Measurements from ENCODE around the gene MRGPRX3.
A peak's percentile ranks its signal among the peaks of the same experiment; 100 is the strongest.
"Not testable (repeated sequence)": the region's sequence is repeated elsewhere in the genome, so short reads cannot be mapped to it uniquely, and the experiment has no call there.

Gene MRGPRX3

DNA sequence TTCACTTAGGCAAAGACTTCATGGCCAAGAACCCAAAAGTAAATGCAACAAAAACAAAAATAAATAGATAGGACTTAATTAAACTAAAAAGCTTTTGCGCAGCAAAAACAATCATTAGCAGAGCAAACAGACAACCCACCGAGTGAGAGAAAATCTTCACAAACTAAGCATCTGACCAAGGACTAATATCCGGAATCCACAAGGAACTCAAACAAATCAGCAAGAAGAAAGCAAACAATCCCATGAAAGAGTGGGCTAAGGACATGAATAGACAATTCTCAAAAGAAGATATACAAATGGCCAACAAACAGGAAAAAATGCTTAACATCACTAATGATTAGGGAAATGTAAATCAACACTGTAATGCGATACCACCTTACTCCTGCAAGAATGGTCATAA, 1.3 kb upstream of the MRGPRX3 start:
- H3K4me3 Mint-ChIP-seq, H3K9me3 Mint-ChIP-seq, H3K27ac Mint-ChIP-seq, DNase-seq, H3K36me3 Mint-ChIP-seq, CTCF ChIA-PET, H3K4me1 Mint-ChIP-seq: not testable (repeated sequence)
- peaks cover 36% of the 10 kb centered on the region for H3K27me3 Mint-ChIP-seq

DNA sequence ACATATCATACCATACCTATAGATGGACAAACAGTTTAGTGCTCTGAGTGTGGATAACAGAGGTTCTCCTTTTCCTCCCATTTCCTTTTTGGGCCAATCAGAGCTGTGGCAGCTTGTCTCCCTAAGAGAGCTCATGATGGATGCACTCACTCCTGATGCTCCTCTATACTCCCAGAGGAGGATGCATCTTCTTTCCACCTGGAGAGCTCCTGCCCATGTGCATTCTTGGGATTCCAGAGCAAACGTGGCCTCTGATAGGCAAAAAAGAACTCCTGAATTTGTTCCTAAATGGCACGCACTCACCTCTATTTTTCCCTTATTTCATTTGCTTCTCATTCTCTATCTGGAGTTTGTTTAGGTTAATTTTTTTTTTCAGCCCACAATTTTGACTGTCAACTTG, 2.9 kb downstream of the MRGPRX3 start:
- Mint-ChIP-seq H3K9me3 (no peaks in the 10 kb centered on the region), H3K27ac (no peak overlapping the region), H3K4me1 (no peaks in the 10 kb centered on the region), H3K27me3 (peaks cover 33% of the 10 kb centered on the region), H3K4me3 (no peak overlapping the region), H3K36me3 (no peaks in the 10 kb centered on the region)
- CTCF ChIA-PET: no interaction called here
- DNase-seq: no peak

DNA sequence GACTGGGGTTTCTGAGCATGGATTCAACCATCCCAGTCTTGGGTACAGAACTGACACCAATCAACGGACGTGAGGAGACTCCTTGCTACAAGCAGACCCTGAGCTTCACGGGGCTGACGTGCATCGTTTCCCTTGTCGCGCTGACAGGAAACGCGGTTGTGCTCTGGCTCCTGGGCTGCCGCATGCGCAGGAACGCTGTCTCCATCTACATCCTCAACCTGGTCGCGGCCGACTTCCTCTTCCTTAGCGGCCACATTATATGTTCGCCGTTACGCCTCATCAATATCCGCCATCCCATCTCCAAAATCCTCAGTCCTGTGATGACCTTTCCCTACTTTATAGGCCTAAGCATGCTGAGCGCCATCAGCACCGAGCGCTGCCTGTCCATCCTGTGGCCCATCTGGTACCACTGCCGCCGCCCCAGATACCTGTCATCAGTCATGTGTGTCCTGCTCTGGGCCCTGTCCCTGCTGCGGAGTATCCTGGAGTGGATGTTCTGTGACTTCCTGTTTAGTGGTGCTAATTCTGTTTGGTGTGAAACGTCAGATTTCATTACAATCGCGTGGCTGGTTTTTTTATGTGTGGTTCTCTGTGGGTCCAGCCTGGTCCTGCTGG, 4.9 kb downstream of the MRGPRX3 start:
- CTCF ChIA-PET: no interaction called here
- Mint-ChIP-seq H3K4me3 (no peak overlapping the region), H3K27ac (no peak overlapping the region), H3K4me1 (no peaks in the 10 kb centered on the region), H3K9me3 (no peaks in the 10 kb centered on the region), H3K36me3 (no peaks in the 10 kb centered on the region), H3K27me3 (peaks cover 34% of the 10 kb centered on the region)
- no peak for DNase-seq

DNA sequence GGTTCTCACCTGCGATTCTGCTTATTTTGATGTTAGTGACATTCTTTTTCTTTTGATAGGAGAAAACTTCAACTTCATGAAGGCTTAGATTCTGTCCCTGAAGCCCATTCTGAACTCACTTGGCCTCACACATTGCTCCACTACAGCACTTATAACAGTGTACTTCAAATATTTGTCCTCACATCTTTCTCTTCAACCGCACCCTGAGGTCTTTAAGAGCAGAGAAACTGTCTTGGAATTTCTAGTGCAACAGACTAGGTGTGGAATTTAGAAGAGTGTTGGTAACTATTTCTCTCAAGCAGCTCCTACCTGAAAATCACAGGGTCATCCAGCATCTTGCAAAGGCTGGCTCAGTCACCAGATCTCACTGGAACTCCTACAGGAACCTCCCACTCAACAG, 7.8 kb downstream of the MRGPRX3 start:
- Mint-ChIP-seq H3K4me1 (no peaks in the 10 kb centered on the region), H3K27ac (no peak overlapping the region), H3K36me3 (no peaks in the 10 kb centered on the region), H3K27me3 (peaks cover 18% of the 10 kb centered on the region), H3K9me3 (no peaks in the 10 kb centered on the region), H3K4me3 (no peak overlapping the region)
- CTCF ChIA-PET: no interaction called here
- DNase-seq: no peak

DNA sequence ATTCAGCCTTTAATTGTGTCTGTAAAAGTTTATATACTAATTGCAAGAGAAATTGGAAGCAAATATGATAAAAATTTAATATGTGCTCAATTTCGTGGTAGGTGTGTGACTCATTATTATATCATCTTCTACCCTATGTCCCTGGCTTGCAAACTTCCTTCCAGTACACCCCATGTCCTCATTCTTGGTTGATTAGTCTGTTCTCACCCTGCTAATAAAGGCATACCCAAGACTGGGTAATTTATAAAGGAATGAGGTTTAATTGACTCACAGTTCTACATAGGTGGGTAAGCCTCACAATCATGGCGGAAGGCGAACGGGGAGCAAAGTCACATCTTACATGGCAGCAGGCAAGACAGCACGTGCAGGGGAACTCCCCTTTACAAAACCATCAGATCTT, 11.9 kb downstream of the MRGPRX3 start:
- peaks cover 18% of the 10 kb centered on the region for H3K27me3 Mint-ChIP-seq
- CTCF ChIA-PET: no interaction called here
- H3K36me3 Mint-ChIP-seq: no peaks in the 10 kb centered on the region
- no peak overlapping the region for H3K4me3 Mint-ChIP-seq
- H3K9me3 Mint-ChIP-seq: no peaks in the 10 kb centered on the region
- no peak for DNase-seq
- H3K4me1 Mint-ChIP-seq: peaks cover 7% of the 10 kb centered on the region
- no peak overlapping the region for H3K27ac Mint-ChIP-seq

DNA sequence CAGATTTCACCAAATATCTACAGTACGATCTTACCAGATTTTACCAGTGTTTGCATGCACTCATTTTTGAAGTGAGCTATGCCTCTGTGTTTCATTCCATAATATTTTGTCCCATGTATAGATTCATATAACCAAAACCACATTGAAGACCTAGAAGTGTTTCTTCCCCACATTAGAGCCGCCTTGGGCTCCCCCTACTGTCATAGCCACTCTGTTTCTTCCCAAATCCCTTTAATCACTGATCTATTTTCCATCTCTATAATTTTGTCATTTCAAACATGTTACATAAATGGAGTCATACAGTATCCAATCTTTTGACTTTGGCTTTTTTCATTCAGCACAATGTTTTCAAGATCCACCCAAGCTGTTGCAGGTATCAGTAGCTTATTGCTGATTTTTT, 12.7 kb downstream of the MRGPRX3 start:
- Mint-ChIP-seq H3K27ac (no peak overlapping the region), H3K4me3 (no peak overlapping the region), H3K27me3 (peaks cover 12% of the 10 kb centered on the region), H3K9me3 (no peaks in the 10 kb centered on the region), H3K4me1 (peaks cover 7% of the 10 kb centered on the region), H3K36me3 (no peaks in the 10 kb centered on the region)
- CTCF ChIA-PET: interaction anchor here (1.1 kb wide), 1 partner anchor 29 kb away, joined by 3 read pairs; no protein-coding TSS in a partner anchor
- no peak for DNase-seq

DNA sequence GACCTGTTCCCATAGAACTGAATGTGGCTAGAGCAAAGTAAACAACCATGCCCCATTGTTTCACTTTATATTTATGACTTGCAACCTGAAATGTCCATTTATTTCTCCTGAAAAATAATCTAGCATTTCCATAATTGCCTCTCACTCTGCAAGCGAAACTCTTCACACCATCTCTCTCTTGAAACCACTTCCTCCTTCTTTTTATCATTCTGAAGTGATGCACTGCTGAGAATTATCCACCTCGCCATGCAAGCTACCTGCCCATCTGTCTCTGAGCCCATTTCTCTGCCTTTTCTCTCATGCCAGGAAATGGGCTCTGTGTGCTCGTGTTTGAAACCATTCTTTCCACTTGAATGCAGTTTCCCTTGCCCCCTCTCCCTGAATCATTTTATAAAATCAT, 13.5 kb downstream of the MRGPRX3 start:
- Mint-ChIP-seq H3K27me3 (peaks cover 8% of the 10 kb centered on the region), H3K27ac (no peak overlapping the region)

DNA sequence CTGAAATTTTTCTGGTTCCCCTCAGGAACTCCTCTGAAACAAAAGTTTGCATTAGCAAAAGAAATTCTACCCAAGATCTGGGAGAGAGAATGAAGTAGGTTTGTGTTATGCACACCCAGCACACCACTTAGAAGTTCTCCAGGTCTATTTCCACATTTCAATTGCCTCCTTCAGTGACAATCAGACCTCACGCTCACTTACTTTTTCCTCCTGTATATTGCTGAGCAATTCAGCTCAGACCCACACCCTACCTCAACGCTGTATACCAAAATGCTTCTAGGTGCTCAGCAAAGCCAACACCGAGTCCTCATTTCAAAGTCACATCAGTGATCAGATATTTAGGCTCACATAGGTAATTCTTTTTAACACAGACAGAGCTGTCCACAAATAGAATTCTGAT, 19.2 kb downstream of the MRGPRX3 start:
- H3K27ac Mint-ChIP-seq: no peak overlapping the region
- DNase-seq: no peak
- H3K4me1 Mint-ChIP-seq: no peaks in the 10 kb centered on the region
- H3K4me3 Mint-ChIP-seq: no peak overlapping the region
- CTCF ChIA-PET: no interaction called here
- H3K9me3 Mint-ChIP-seq: no peaks in the 10 kb centered on the region
- H3K27me3 Mint-ChIP-seq: peaks cover 12% of the 10 kb centered on the region
- no peaks in the 10 kb centered on the region for H3K36me3 Mint-ChIP-seq

More for the DNA sequence above, 13.5 kb downstream of the MRGPRX3 start:
- no peaks in the 10 kb centered on the region for H3K36me3 Mint-ChIP-seq
- CTCF ChIA-PET: interaction anchor here (1.1 kb wide), 1 partner anchor 30 kb away, joined by 3 read pairs; no protein-coding TSS in a partner anchor
- H3K9me3 Mint-ChIP-seq: no peaks in the 10 kb centered on the region
- no peak overlapping the region for H3K4me3 Mint-ChIP-seq
- H3K4me1 Mint-ChIP-seq: peaks cover 7% of the 10 kb centered on the region
- no peak for DNase-seq

DNA sequence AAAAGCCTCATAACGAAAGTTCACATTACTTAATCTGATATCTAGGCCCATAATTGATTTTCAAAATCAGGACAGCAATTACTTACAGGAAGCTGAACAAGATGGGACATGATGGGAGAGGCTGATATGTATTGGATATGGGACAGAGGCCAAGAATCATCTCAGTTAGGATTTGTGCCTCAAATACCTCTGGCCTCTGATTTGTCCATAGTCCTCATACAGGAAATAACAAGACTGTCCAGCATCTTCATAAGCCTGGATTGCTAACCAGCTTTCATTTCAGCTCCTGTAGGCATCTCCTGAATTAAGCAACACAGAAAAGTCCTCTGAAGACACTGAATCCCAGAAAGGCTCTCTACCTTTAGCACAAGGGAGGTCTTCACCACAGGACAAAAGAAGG, 36.0 kb downstream of the MRGPRX3 start:
- no peak overlapping the region for H3K4me3 Mint-ChIP-seq
- peaks cover 22% of the 10 kb centered on the region for H3K27me3 Mint-ChIP-seq
- CTCF ChIA-PET: no interaction called here
- peaks cover 5% of the 10 kb centered on the region for H3K4me1 Mint-ChIP-seq
- no peak overlapping the region for H3K27ac Mint-ChIP-seq
- no peaks in the 10 kb centered on the region for H3K9me3 Mint-ChIP-seq
- DNase-seq: no peak
- H3K36me3 Mint-ChIP-seq: no peaks in the 10 kb centered on the region

DNA sequence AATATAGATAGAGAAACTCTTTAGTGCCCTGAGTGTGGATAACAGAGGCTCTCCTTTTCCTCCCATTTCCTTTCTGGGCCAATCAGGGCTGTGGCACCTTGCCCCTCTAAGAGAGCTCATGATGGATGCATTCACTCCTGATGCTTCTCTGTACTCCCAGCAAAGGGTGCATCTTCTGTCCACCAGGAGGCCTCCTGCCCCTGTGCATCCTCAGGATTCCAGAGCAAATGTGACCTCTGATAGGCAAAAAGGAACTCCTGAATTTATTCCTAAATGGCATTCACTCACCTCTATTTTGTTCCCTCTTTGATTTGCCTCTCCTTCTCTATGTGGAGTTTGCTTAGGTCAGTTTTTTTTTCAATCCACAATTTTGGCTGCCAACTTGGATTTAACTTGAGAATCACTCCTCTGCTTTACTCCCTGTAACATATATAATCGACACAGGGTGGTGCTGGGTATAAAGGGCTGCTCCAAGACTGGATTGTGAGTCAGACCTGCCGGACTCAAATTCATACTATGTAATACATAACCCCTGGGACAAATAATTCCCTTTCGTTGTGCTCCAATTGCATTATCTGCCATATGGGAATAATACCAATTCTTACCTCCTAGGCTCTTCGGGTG, 39.1 kb downstream of the MRGPRX3 start:
- peaks cover 23% of the 10 kb centered on the region for H3K27me3 Mint-ChIP-seq

DNA sequence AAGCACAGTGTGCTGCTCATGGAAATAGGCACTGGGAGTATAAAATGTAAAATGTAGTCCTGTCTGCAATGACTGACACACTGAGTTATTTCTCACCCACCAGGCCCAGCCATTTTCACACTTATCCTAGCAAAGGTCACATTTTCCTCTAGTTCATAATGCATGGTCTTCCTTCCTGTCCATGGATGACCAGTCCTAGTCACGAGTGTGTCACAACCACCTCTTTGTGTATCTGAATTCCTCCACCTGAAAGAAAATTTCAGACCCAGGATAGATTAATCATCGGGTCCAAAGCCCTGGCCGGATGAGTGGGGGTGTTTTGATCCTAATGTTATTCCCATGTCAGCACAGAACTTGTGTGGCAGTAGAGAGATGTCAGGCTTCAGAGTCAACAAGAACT, 40.3 kb downstream of the MRGPRX3 start, which contains the start of gene MRGPRX4:
TSS of gene MRGPRX4 (plus strand) at position 172 of the 400 bp plus-strand sequence. CDS start 420 bp downstream, outside the sequence.
- no peaks in the 10 kb centered on the region for H3K9me3 Mint-ChIP-seq
- H3K4me3 Mint-ChIP-seq: no peak within 1 kb of the TSS
- H3K27ac Mint-ChIP-seq: no peak within 1 kb of the TSS
- no peak for DNase-seq
- peaks cover 25% of the 10 kb centered on the region for H3K27me3 Mint-ChIP-seq
- H3K4me1 Mint-ChIP-seq: no peaks in the 10 kb centered on the region
- CTCF ChIA-PET: no interaction called here
- no peaks in the 10 kb centered on the region for H3K36me3 Mint-ChIP-seq

More for the DNA sequence above, 39.1 kb downstream of the MRGPRX3 start:
- Mint-ChIP-seq H3K9me3 (no peaks in the 10 kb centered on the region), H3K4me1 (no peaks in the 10 kb centered on the region), H3K27ac (no peak overlapping the region), H3K4me3 (no peak overlapping the region), H3K36me3 (no peaks in the 10 kb centered on the region)
- CTCF ChIA-PET: interaction anchor here (0.6 to 1.3 kb wide), 3 partner anchors 32 to 589 kb away, joined by 3 to 5 read pairs (median 3); no protein-coding TSS in a partner anchor
- DNase-seq: peak; percentile 25

DNA sequence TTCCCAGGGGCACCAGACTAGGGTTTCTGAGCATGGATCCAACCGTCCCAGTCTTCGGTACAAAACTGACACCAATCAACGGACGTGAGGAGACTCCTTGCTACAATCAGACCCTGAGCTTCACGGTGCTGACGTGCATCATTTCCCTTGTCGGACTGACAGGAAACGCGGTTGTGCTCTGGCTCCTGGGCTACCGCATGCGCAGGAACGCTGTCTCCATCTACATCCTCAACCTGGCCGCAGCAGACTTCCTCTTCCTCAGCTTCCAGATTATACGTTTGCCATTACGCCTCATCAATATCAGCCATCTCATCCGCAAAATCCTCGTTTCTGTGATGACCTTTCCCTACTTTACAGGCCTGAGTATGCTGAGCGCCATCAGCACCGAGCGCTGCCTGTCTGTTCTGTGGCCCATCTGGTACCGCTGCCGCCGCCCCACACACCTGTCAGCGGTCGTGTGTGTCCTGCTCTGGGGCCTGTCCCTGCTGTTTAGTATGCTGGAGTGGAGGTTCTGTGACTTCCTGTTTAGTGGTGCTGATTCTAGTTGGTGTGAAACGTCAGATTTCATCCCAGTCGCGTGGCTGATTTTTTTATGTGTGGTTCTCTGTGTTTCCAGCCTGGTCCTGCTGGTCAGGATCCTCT, 41.0 kb downstream of the MRGPRX3 start:
- no peak for DNase-seq
- H3K9me3 Mint-ChIP-seq: no peaks in the 10 kb centered on the region
- H3K27ac Mint-ChIP-seq: no peak overlapping the region
- peaks cover 28% of the 10 kb centered on the region for H3K27me3 Mint-ChIP-seq
- H3K36me3 Mint-ChIP-seq: no peaks in the 10 kb centered on the region
- CTCF ChIA-PET: no interaction called here
- H3K4me1 Mint-ChIP-seq: no peaks in the 10 kb centered on the region
- no peak overlapping the region for H3K4me3 Mint-ChIP-seq
